SK-N-SH (cell line): Measurements from ENCODE around the gene FAM219B.
"Not testable (repeated sequence)": the region's sequence is repeated elsewhere in the genome, so short reads cannot be mapped to it uniquely, and the experiment has no call there.

ENCODE experiments used
- CTCF ChIP-seq: fragments of 200-600 bp; sonication (generic); IDR thresholded peaks from 2 replicates; pipeline ENCODE4 v1.6.1; 2017; ENCODE audit warnings: antibody characterized with exemption, mild to moderate bottlenecking, moderate library complexity
- ELF1 ChIP-seq: IDR thresholded peaks from 2 replicates; pipeline ENCODE4 v1.4.0; 2012
- EP300 ChIP-seq, 2 experiments: IDR thresholded peaks; 2 replicates each; pipeline versions ENCODE4 v1.4.0 to v1.6.1; 2012; ENCODE audit warnings: borderline replicate concordance in 1 of 2, low read depth in 1 of 2, low read length in 1 of 2
- MAX ChIP-seq: IDR thresholded peaks from 2 replicates; pipeline ENCODE4 v1.4.0; 2012; ENCODE audit warnings: low read depth
- POLR2AphosphoS5 ChIP-seq: IDR thresholded peaks from 2 replicates; pipeline ENCODE4 v1.6.1; 2012; ENCODE audit warnings: low read depth, low read length
- RAD21 ChIP-seq: IDR thresholded peaks from 2 replicates; pipeline ENCODE4 v1.6.1; 2012; ENCODE audit warnings: mild to moderate bottlenecking, low read length
- YY1 ChIP-seq: IDR thresholded peaks from 2 replicates; pipeline ENCODE4 v1.4.0; 2012; ENCODE audit warnings: low read depth, mild to moderate bottlenecking
- TF ChIP-seq, protein P1 (sequence below): fragments of 150-350 bp; IDR thresholded peaks from 2 replicates; pipeline ENCODE4 v1.6.1; 2017; ENCODE audit warnings: antibody characterized with exemption, low read length, low read depth, borderline replicate concordance
- TF ChIP-seq, protein P2 (sequence below): IDR thresholded peaks from 2 replicates; pipeline ENCODE4 v1.6.1; 2012; ENCODE audit warnings: mild to moderate bottlenecking, low read depth, low read length, moderate library complexity

DNA sequence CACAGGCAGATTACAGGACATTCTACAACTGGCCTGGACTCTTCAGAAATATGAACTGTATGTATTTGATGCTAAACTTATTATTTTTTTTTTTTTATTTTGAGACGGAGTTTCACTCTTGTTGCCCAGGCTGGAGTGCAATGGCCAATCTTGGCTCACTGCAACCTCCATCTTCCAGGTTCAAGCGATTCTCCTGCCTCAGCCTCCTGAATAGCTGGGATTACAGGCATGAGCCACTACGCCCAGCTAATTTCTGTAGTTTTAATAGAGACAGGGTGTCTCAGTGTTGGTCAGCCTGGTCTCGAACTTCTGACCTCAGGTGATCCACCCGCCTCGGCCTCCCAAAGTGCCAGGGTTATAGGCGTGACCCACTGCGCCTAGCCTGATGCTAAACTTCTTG, 7.1 kb upstream of the FAM219B start:
- TF ChIP-seq POLR2AphosphoS5; CTCF; YY1; EP300 (IDR thresholded peaks at IDR 0.05; ENCODE audit: borderline replicate concordance in 1 of 2, low read depth in 1 of 2, low read length in 1 of 2); ELF1; RAD21; MAX: not testable (repeated sequence)
- TF ChIP-seq, protein P1, sequence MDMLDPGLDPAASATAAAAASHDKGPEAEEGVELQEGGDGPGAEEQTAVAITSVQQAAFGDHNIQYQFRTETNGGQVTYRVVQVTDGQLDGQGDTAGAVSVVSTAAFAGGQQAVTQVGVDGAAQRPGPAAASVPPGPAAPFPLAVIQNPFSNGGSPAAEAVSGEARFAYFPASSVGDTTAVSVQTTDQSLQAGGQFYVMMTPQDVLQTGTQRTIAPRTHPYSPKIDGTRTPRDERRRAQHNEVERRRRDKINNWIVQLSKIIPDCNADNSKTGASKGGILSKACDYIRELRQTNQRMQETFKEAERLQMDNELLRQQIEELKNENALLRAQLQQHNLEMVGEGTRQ = not testable (repeated sequence)
- TF ChIP-seq, protein P2, sequence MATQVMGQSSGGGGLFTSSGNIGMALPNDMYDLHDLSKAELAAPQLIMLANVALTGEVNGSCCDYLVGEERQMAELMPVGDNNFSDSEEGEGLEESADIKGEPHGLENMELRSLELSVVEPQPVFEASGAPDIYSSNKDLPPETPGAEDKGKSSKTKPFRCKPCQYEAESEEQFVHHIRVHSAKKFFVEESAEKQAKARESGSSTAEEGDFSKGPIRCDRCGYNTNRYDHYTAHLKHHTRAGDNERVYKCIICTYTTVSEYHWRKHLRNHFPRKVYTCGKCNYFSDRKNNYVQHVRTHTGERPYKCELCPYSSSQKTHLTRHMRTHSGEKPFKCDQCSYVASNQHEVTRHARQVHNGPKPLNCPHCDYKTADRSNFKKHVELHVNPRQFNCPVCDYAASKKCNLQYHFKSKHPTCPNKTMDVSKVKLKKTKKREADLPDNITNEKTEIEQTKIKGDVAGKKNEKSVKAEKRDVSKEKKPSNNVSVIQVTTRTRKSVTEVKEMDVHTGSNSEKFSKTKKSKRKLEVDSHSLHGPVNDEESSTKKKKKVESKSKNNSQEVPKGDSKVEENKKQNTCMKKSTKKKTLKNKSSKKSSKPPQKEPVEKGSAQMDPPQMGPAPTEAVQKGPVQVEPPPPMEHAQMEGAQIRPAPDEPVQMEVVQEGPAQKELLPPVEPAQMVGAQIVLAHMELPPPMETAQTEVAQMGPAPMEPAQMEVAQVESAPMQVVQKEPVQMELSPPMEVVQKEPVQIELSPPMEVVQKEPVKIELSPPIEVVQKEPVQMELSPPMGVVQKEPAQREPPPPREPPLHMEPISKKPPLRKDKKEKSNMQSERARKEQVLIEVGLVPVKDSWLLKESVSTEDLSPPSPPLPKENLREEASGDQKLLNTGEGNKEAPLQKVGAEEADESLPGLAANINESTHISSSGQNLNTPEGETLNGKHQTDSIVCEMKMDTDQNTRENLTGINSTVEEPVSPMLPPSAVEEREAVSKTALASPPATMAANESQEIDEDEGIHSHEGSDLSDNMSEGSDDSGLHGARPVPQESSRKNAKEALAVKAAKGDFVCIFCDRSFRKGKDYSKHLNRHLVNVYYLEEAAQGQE = not testable (repeated sequence)
